Left lung (tissue), 10 donors: ENCODE data around the gene HES5. TPM values are rescaled to one million over a fixed set of nuclear protein-coding genes. Genes with fewer than 3 reads are reported as not detected.

Source experiments
- ATAC-seq: fragments of 200-7000 bp; cut with Tn5 transposase; one replicate; pipeline ENCODE4 v1.9.1; 2020; ENCODE audit warnings: moderate library complexity
- DNase-seq, 4 donors: peaks; one replicate each; pipeline ENCODE4 v3.0.0-alpha.2; 2013 to 2020
- H3K27ac ChIP-seq, 2 donors: fragments of 200-600 bp; sonication (generic) in 1 of 2; one replicate each; pipeline versions ENCODE4 v1.5.0 to v1.8.0; 2020 to 2021
- H3K27me3 ChIP-seq, 2 donors: fragments of 200-600 bp; sonication (generic) in 1 of 2; one replicate each; pipeline versions ENCODE4 v1.5.0 to v1.8.0; 2020 to 2021
- H3K36me3 ChIP-seq, 2 donors: fragments of 200-600 bp; sonication (generic) in 1 of 2; one replicate each; pipeline versions ENCODE4 v1.5.0 to v1.8.0; 2020 to 2021
- H3K4me1 ChIP-seq, 2 donors: fragments of 200-600 bp; one replicate each; pipeline ENCODE4 v1.8.0; 2021
- H3K4me3 ChIP-seq, 2 donors: fragments of 200-600 bp; sonication (generic) in 1 of 2; one replicate each; pipeline versions ENCODE4 v1.5.0 to v1.8.0; 2020 to 2021; ENCODE audit warnings: mild to moderate bottlenecking in 1 of 2
- H3K9me3 ChIP-seq, 2 donors: fragments of 200-600 bp; sonication (generic) in 1 of 2; one replicate each; pipeline versions ENCODE4 v1.5.0 to v1.8.0; 2020 to 2021
- CTCF ChIP-seq, 2 donors: fragments of 200-600 bp; sonication (generic) in 1 of 2; IDR thresholded peaks; one replicate each; pipeline versions ENCODE4 v1.5.0 to v1.8.0; 2021; ENCODE audit warnings: antibody characterized with exemption in 2 of 2
- intact Hi-C, 2 donors: fragments of 100-400 bp; cut with DNase I; formaldehyde crosslinking; loops; one replicate each; pipeline versions ENCODE4 v1.11.2 to v1.14.2; 2022
- polyA plus RNA-seq, 6 donors: library from polyadenylated mRNA; unstranded; fragments of 120-200 nt; gene quantifications; one replicate each; pipeline ENCODE4 v1.2.1, GENCODE V29; 2013; ENCODE audit not compliant: insufficient read length in 6 of 6
- total RNA-seq, 2 donors: library from RNA; stranded (reverse); fragmentation: NEBNext Ultra II Directional; extraction: Animal tissue kit (Norgen Biotek cat#: 25700); gene quantifications; one replicate each; pipeline ENCODE4 v1.2.1, GENCODE V29; 2021
- donor health status: DM: no; HTN: yes; CAD: no.
- donor health status: DM: no; HTN: no; CAD: no.

Gene HES5
- total and polyA plus RNA-seq, 8 donors, result 0.21 to 1.2 (median 0.65) TPM

DNA sequence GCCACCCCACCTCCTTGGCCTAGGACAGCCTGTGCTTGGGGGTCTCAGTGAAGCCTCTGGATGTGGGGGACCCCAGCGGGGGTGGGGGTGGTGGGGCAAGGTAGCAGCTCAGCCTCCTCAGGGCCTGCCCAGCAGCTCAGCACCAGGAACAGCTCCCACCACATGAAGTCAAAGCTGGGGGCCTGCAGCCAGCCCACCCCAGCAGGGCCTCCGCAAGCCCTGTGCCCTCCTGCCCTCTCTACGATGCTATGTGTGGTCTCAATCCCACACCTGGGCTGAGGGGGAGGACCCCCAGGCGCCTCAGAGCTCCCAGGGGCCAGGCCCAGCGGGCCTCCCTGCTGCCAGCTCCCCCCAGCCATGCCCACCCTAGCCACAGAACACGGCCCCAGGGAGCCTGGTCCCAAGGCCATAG, 22.3 kb downstream of the HES5 start:
- no peak for TF ChIP-seq CTCF (IDR thresholded peaks at IDR 0.05)
- DNase-seq, result no peak
- H3K9me3 ChIP-seq, result no peaks in the 10 kb centered on the region
- H3K4me3 ChIP-seq, result no peak overlapping the region
- H3K27me3 ChIP-seq, result peaks cover 8 to 38% of the 10 kb centered on the region in 2 donors
- no peak overlapping the region for H3K27ac ChIP-seq
- no peak for ATAC-seq
- H3K36me3 ChIP-seq, result peaks cover 4 to 57% of the 10 kb centered on the region in 2 donors
- no peaks in the 10 kb centered on the region for H3K4me1 ChIP-seq
- intact Hi-C loops, result no loop called here

DNA sequence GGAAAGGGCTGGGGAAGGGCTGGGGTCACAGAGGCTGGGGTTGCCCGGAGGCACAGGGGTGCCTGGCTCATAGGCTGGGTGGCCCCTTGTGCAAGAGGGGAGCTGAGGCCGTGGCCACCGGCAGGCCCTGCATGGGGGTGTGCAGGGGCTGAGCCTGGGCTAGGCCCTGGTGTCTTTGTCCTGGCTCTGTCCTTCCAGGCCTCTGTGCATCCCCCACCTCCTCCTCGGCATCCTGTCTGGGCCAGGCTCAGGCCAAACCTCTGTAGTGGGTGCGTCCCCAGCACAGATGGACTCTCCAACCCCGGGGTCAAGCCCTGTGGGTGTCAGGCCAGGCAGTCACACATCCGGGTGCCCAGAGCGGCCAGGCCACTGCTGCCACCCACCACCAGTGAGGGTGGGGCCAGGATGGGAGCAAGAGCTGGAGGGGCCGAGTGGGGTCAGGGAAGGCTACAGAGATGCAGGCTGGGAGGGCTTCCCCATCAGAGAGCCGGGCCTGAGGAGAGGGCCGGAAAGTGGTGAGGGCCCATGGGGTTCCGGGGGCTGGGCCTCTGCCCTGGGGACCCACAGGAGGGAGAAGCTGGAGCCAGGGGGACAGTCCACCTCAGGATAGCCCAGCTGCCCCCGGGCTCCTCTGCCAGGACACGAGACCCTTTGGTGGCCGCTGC, 23.0 kb downstream of the HES5 start:
- Histone ChIP-seq H3K27me3 (peaks cover 8 to 45% of the 10 kb centered on the region in 2 donors), H3K9me3 (no peaks in the 10 kb centered on the region), H3K27ac (no peak overlapping the region), H3K4me1 (no peaks in the 10 kb centered on the region), H3K36me3 (peaks cover 4 to 49% of the 10 kb centered on the region in 2 donors), H3K4me3 (no peak overlapping the region)
- ATAC-seq, result peak; percentile 15
- TF ChIP-seq CTCF (IDR thresholded peaks at IDR 0.05), result no peak
- intact Hi-C loops, result no loop called here
- DNase-seq, result no peak

GRCh38 chr1:2506007-2506860, 23.8 kb downstream of the HES5 start:
- intact Hi-C loops, result no loop called here
- H3K36me3 ChIP-seq, result peaks cover 1 to 41% of the 10 kb centered on the region in 2 donors
- ATAC-seq, result no peak
- no peak overlapping the region for H3K4me3 ChIP-seq
- peaks cover 8 to 53% of the 10 kb centered on the region in 2 donors for H3K27me3 ChIP-seq
- no peak for DNase-seq
- H3K4me1 ChIP-seq, result no peaks in the 10 kb centered on the region
- H3K9me3 ChIP-seq, result no peaks in the 10 kb centered on the region
- H3K27ac ChIP-seq, result no peak overlapping the region
- TF ChIP-seq CTCF (IDR thresholded peaks at IDR 0.05), result no peak

- H3K9me3 ChIP-seq, result no peaks in the 10 kb centered on the region
- TF ChIP-seq CTCF (IDR thresholded peaks at IDR 0.05), result no peak
- no peak overlapping the region for H3K27ac ChIP-seq
- DNase-seq (no peak), ATAC-seq (no peak)
- H3K36me3 ChIP-seq, result peaks cover 0 to 34% of the 10 kb centered on the region in 2 donors
- peaks cover 8 to 57% of the 10 kb centered on the region in 2 donors for H3K27me3 ChIP-seq
- H3K4me1 ChIP-seq, result no peaks in the 10 kb centered on the region
- H3K4me3 ChIP-seq, result no peak overlapping the region
- intact Hi-C loops, result no loop called here
Observed at GRCh38 chr1:2505461-2505994, 24.5 kb downstream of the HES5 start.

GRCh38 chr1:2504949-2505272, 25.2 kb downstream of the HES5 start:
- intact Hi-C loops, result no loop called here
- Histone ChIP-seq H3K4me3 (no peak overlapping the region), H3K36me3 (peaks cover 0 to 28% of the 10 kb centered on the region in 2 donors), H3K27me3 (peaks cover 8 to 63% of the 10 kb centered on the region in 2 donors), H3K4me1 (peaks cover 0 to 5% of the 10 kb centered on the region in 2 donors), H3K27ac (no peak overlapping the region), H3K9me3 (no peaks in the 10 kb centered on the region)
- TF ChIP-seq CTCF (IDR thresholded peaks at IDR 0.05), result no peak
- ATAC-seq (no peak), DNase-seq (no peak)
